ENCODE results near the gene MRPL22. TPM values are rescaled to one million over a fixed set of nuclear protein-coding genes. Genes with fewer than 3 reads are reported as not detected.

The MRPL22 gene
- total RNA-seq, 2 donors from 2014 or later, result 14.4 to 35.2 TPM

- H3K27ac ChIP-seq, result no peak overlapping the region
- no peaks in the 10 kb centered on the region for H3K27me3 ChIP-seq (replicated peaks; ENCODE audit: insufficient read depth)
- H3K4me1 ChIP-seq (replicated peaks), result no peaks in the 10 kb centered on the region
- intact Hi-C loops (cut with DNase I), result no loop called here
- no peaks in the 10 kb centered on the region for H3K9me3 ChIP-seq
- no peak for DNase-seq (ENCODE audit: low spot score)
- H3K4me3 ChIP-seq, result no peak overlapping the region
- H3K36me3 ChIP-seq, result peaks cover 0 to 4% of the 10 kb centered on the region in 2 donors
- no peak for TF ChIP-seq CTCF (IDR thresholded peaks at IDR 0.05)
- no peak for TF ChIP-seq POLR2A (IDR thresholded peaks at IDR 0.05)
- no peak for TF ChIP-seq POLR2AphosphoS5 (IDR thresholded peaks at IDR 0.05)
Measured at GRCh38 chr5:154956712-154957111, 15.8 kb downstream of the MRPL22 start.

GRCh38 chr5:154962494-154962893 is 21.6 kb downstream of the MRPL22 start:
- 94% methylated on average over 1 of the region's 1 CpG for WGBS
- DNase-seq (ENCODE audit: low spot score), result no peak
- Histone ChIP-seq H3K27me3 (replicated peaks; ENCODE audit: insufficient read depth) (no peaks in the 10 kb centered on the region), H3K4me1 (replicated peaks) (no peaks in the 10 kb centered on the region), H3K36me3 (peaks cover 0 to 8% of the 10 kb centered on the region in 2 donors), H3K27ac (no peak overlapping the region), H3K9me3 (no peaks in the 10 kb centered on the region), H3K4me3 (no peak overlapping the region)
- TF ChIP-seq POLR2A (IDR thresholded peaks at IDR 0.05) (no peak), POLR2AphosphoS5 (IDR thresholded peaks at IDR 0.05) (no peak), CTCF (IDR thresholded peaks at IDR 0.05) (no peak)
- intact Hi-C loops (cut with DNase I), result no loop called here

GRCh38 chr5:154966081-154966841 is 25.4 kb downstream of the MRPL22 start:
- WGBS, result 83% methylated on average over 7 of the region's 7 CpGs
- no peaks in the 10 kb centered on the region for H3K9me3 ChIP-seq
- TF ChIP-seq CTCF (IDR thresholded peaks at IDR 0.05) (no peak), POLR2A (IDR thresholded peaks at IDR 0.05) (no peak), POLR2AphosphoS5 (IDR thresholded peaks at IDR 0.05) (no peak)
- H3K36me3 ChIP-seq, result peaks cover 0 to 8% of the 10 kb centered on the region in 2 donors
- no peak for DNase-seq (ENCODE audit: low spot score)
- no peak overlapping the region for H3K4me3 ChIP-seq
- no peaks in the 10 kb centered on the region for H3K27me3 ChIP-seq (replicated peaks; ENCODE audit: insufficient read depth)
- intact Hi-C loops (cut with DNase I), result no loop called here
- H3K4me1 ChIP-seq (replicated peaks), result no peaks in the 10 kb centered on the region
- peak overlapping the region in 1 of 2 donors; percentile 14 for H3K27ac ChIP-seq

- no peaks in the 10 kb centered on the region for H3K9me3 ChIP-seq
- peaks cover 0 to 4% of the 10 kb centered on the region in 2 donors for H3K36me3 ChIP-seq
- H3K4me3 ChIP-seq, result no peak overlapping the region
- 87% methylated on average over 3 of the region's 3 CpGs for WGBS
- no peak overlapping the region for H3K27ac ChIP-seq
- TF ChIP-seq CTCF (IDR thresholded peaks at IDR 0.05) (no peak), POLR2AphosphoS5 (IDR thresholded peaks at IDR 0.05) (no peak), POLR2A (IDR thresholded peaks at IDR 0.05) (no peak)
- H3K4me1 ChIP-seq (replicated peaks), result no peaks in the 10 kb centered on the region
- intact Hi-C loops (cut with DNase I), result no loop called here
- H3K27me3 ChIP-seq (replicated peaks; ENCODE audit: insufficient read depth), result no peaks in the 10 kb centered on the region
- DNase-seq (ENCODE audit: low spot score), result no peak
Measured at GRCh38 chr5:154966874-154967273, 26.0 kb downstream of the MRPL22 start.

GRCh38 chr5:154967421-154968024 is 26.6 kb downstream of the MRPL22 start:
- Histone ChIP-seq H3K4me1 (replicated peaks) (no peaks in the 10 kb centered on the region), H3K4me3 (no peak overlapping the region), H3K9me3 (no peaks in the 10 kb centered on the region), H3K36me3 (peaks cover 0 to 4% of the 10 kb centered on the region in 2 donors), H3K27me3 (replicated peaks; ENCODE audit: insufficient read depth) (no peaks in the 10 kb centered on the region), H3K27ac (no peak overlapping the region)
- intact Hi-C loops (cut with DNase I), result no loop called here
- TF ChIP-seq POLR2AphosphoS5 (IDR thresholded peaks at IDR 0.05), result no peak
- peak in 2 of 4 experiments; percentile 8 to 22 for TF ChIP-seq CTCF (IDR thresholded peaks at IDR 0.05)
- TF ChIP-seq POLR2A (IDR thresholded peaks at IDR 0.05), result no peak
- no peak for DNase-seq (ENCODE audit: low spot score)
- 74% methylated on average over 5 of the region's 5 CpGs for WGBS
